NCI-H446 treated with DMSO at 0.1 percent for 48 hours (cell line): Measurements from ENCODE around the gene MAP3K20.
A peak's percentile ranks its signal among the peaks of the same experiment; 100 is the strongest.
"Not testable (repeated sequence)": the region's sequence is repeated elsewhere in the genome, so short reads cannot be mapped to it uniquely, and the experiment has no call there.

Source experiments
- DNase-seq: peaks from one replicate; lab custom pipeline; 2025; lab: John Stamatoyannopoulos, UW

MAP3K20 gene

GRCh38 chr2:173161040-173161439, 85.4 kb downstream of the MAP3K20 start:
- DNase-seq, result no peak

GRCh38 chr2:173161507-173161906, 85.9 kb downstream of the MAP3K20 start:
- no peak for DNase-seq

- DNase-seq, result not testable (repeated sequence)
These were observed 87.7 kb downstream of the MAP3K20 start for GRCh38 chr2:173163357-173163756.

GRCh38 chr2:173164396-173164795, 88.8 kb downstream of the MAP3K20 start:
- DNase-seq, result no peak

GRCh38 chr2:173165443-173166238, 90.0 kb downstream of the MAP3K20 start:
- DNase-seq, result no peak

- DNase-seq, result no peak
These were observed 95.7 kb downstream of the MAP3K20 start for GRCh38 chr2:173171321-173171720.

- no peak for DNase-seq
These were observed 96.4 kb downstream of the MAP3K20 start for GRCh38 chr2:173171924-173172643.

- DNase-seq, result not testable (repeated sequence)
These were observed 98.7 kb downstream of the MAP3K20 start for GRCh38 chr2:173174339-173174738.

GRCh38 chr2:173175222-173175621, 99.6 kb downstream of the MAP3K20 start:
- no peak for DNase-seq

- DNase-seq, result no peak
These were observed 106.3 kb downstream of the MAP3K20 start for GRCh38 chr2:173181982-173182381.

GRCh38 chr2:173184031-173185004, 108.7 kb downstream of the MAP3K20 start:
- DNase-seq, result peak; percentile 48

- no peak for DNase-seq
These were observed 109.8 kb downstream of the MAP3K20 start for GRCh38 chr2:173185437-173185836.

GRCh38 chr2:173187941-173188788, 112.5 kb downstream of the MAP3K20 start:
- DNase-seq, result peak; percentile 22

- no peak for DNase-seq
These were observed 116.0 kb downstream of the MAP3K20 start for GRCh38 chr2:173191601-173192000.

GRCh38 chr2:173192071-173192470, 116.4 kb downstream of the MAP3K20 start:
- DNase-seq, result no peak

- DNase-seq, result no peak
These were observed 118.3 kb downstream of the MAP3K20 start for GRCh38 chr2:173193925-173194324.

- no peak for DNase-seq
These were observed 119.5 kb downstream of the MAP3K20 start for GRCh38 chr2:173195100-173195499.

GRCh38 chr2:173196080-173196479, 120.4 kb downstream of the MAP3K20 start:
- no peak for DNase-seq

GRCh38 chr2:173196638-173197037, 121.0 kb downstream of the MAP3K20 start:
- DNase-seq, result no peak

GRCh38 chr2:173198327-173198726, 122.7 kb downstream of the MAP3K20 start:
- no peak for DNase-seq

- DNase-seq, result no peak
These were observed 123.6 kb downstream of the MAP3K20 start for GRCh38 chr2:173199294-173199693.
